A549 (cell line): ENCODE results near the gene NMBR. TPM values are rescaled to one million over a fixed set of nuclear protein-coding genes. Genes with fewer than 3 reads are reported as not detected.

Experiments
- ATAC-seq, 2 experiments: fragments of 200-7000 bp in 1 of 2; fragments of >200 bp in 1 of 2; cut with Nextera tagmentation in 1 of 2; cut with Tn5 transposase in 1 of 2; 3 replicates each; pipeline versions ENCODE4 v1.8.0 to v1.9.1; 2018 to 2020; ENCODE audit warnings: mild to moderate bottlenecking in 1 of 2, moderate library complexity in 1 of 2
- CTCF ChIA-PET: fragments of 300-600 bp; sonication (Branson Sonifier 250); formaldehyde crosslinking; extraction: SDS; loops from one replicate; lab custom pipeline; 2021; ENCODE audit warnings: antibody characterized with exemption, inconsistent platforms; lab: Yijun Ruan, JAX
- POLR2A ChIA-PET: fragments of 350-600 bp; formaldehyde crosslinking; extraction: SDS; loops from one replicate; lab custom pipeline; 2021; ENCODE audit warnings: antibody characterized with exemption, inconsistent platforms; lab: Yijun Ruan, JAX
- DNase-seq, 2 experiments: peaks; one replicate each; pipeline versions ENCODE4 v3.0.0 to v3.0.0-alpha.2; 2011 to 2016; ENCODE audit warnings: low read depth in 1 of 2, low spot score in 1 of 2
- FAIRE-seq: peaks from 2 replicates; lab custom pipeline; 2011; peaks lifted over from hg19 to GRCh38; lab: Jason Lieb, UNC
- H3K27ac ChIP-seq, 2 experiments: fragments of >200 bp; sonication (Bioruptor Twin); formaldehyde crosslinking; 3 replicates each; pipeline ENCODE4 v1.5.1; 2016 to 2017
- H3K4me1 ChIP-seq: fragments of >200 bp; sonication (Bioruptor Twin); formaldehyde crosslinking; 3 replicates; pipeline ENCODE4 v1.6.1; 2016
- H3K4me2 ChIP-seq: fragments of >200 bp; sonication (Bioruptor Twin); formaldehyde crosslinking; 3 replicates; pipeline ENCODE4 v1.6.1; 2016
- H3K4me3 ChIP-seq: fragments of >200 bp; sonication (Bioruptor Twin); formaldehyde crosslinking; 3 replicates; pipeline ENCODE4 v1.5.1; 2016
- H3K9me3 ChIP-seq: fragments of >200 bp; sonication (Bioruptor Twin); formaldehyde crosslinking; 3 replicates; pipeline ENCODE4 v1.6.1; 2016
- BHLHE40 ChIP-seq: IDR thresholded peaks from 2 replicates; pipeline ENCODE4 v1.6.1; 2012; ENCODE audit warnings: low read depth, low read length, inconsistent platforms
- CEBPB ChIP-seq, 2 experiments: fragments of >200 bp in 1 of 2; sonication (Bioruptor Twin) in 1 of 2; formaldehyde crosslinking in 1 of 2; IDR thresholded peaks; 2 replicates each; pipeline ENCODE4 v1.6.1; 2012 to 2016
- HOXB5 ChIP-seq: fragments of 250-450 bp; sonication (Bioruptor Pico); IDR thresholded peaks from 2 replicates; pipeline ENCODE4 v1.5.0; 2020; ENCODE audit warnings: mild to moderate bottlenecking, moderate library complexity
- KDM5A ChIP-seq: fragments of 200-600 bp; sonication (generic); IDR thresholded peaks from 2 replicates; pipeline ENCODE4 v1.6.1; 2016; ENCODE audit warnings: antibody characterized with exemption, mild to moderate bottlenecking
- MAFK ChIP-seq: fragments of 450-650 bp; IDR thresholded peaks from 2 replicates; pipeline ENCODE4 v1.6.1; 2014; ENCODE audit not compliant: partially characterized antibody
- MYC ChIP-seq: IDR thresholded peaks from 2 replicates; pipeline ENCODE4 v1.6.1; 2012; ENCODE audit warnings: mild to moderate bottlenecking, inconsistent platforms, low read length, improper control_type of control experiment, borderline replicate concordance
- NPAS2 ChIP-seq: fragments of 250-450 bp; sonication (Bioruptor Pico); IDR thresholded peaks from 2 replicates; pipeline ENCODE4 v1.8.0; 2022; ENCODE audit warnings: mild to moderate bottlenecking, moderate library complexity, borderline replicate concordance
- SMC3 ChIP-seq: fragments of >200 bp; sonication (Bioruptor Twin); formaldehyde crosslinking; IDR thresholded peaks from 3 replicates; pipeline ENCODE4 v1.6.1; 2018; ENCODE audit warnings: inconsistent platforms
- ZC3H11A ChIP-seq: fragments of 450-650 bp; IDR thresholded peaks from 2 replicates; pipeline ENCODE4 v1.6.1; 2014; ENCODE audit warnings: antibody characterized with exemption, mild to moderate bottlenecking
- WGBS: methylation state at CpG from one replicate; pipeline ENCODE4 v1.1.6; 2017; ENCODE audit errors: missing lambda C conversion rate; 5-methylcytosine and 5-hydroxymethylcytosine counted together
- polyA plus RNA-seq, 4 experiments: library from polyadenylated mRNA; depleted of rRNA in 3 of 4; stranded (reverse); fragments of >200 nt; fragmentation: RNase III in 1 of 4; extraction: RNeasy Plus Mini Kit Qiagen cat#74134 plus additional on column Dnase treatment in 1 of 4; gene quantifications; 2 replicates in 3 of 4; 3 replicates in 1 of 4; pipeline ENCODE4 v1.2.3, GENCODE V29; 2011 to 2017
- TF ChIP-seq, protein P1 (sequence below): IDR thresholded peaks from 2 replicates; pipeline ENCODE4 v1.6.1; 2012
- TF ChIP-seq, protein P2 (sequence below): IDR thresholded peaks from 2 replicates; pipeline ENCODE4 v1.6.1; 2012
- TF ChIP-seq, protein P3 (sequence below): fragments of 250-450 bp; sonication (Bioruptor Pico); IDR thresholded peaks from 2 replicates; pipeline ENCODE4 v1.5.0; 2021; ENCODE audit warnings: mild to moderate bottlenecking, moderate library complexity, borderline replicate concordance
- TF ChIP-seq, protein P4 (sequence below): fragments of 200-600 bp; sonication (generic); IDR thresholded peaks from 2 replicates; pipeline ENCODE4 v1.6.1; 2016; ENCODE audit warnings: antibody characterized with exemption, mild to moderate bottlenecking, moderate library complexity
- TF ChIP-seq, protein P5 (sequence below): fragments of 150-350 bp; IDR thresholded peaks from 2 replicates; pipeline ENCODE4 v1.6.1; 2014; ENCODE audit warnings: low read depth, mild to moderate bottlenecking, low read length

The NMBR gene
- polyA plus RNA-seq, 2 of the 4 experiments (the other 2 are of a cell fraction), result not detected

DNA sequence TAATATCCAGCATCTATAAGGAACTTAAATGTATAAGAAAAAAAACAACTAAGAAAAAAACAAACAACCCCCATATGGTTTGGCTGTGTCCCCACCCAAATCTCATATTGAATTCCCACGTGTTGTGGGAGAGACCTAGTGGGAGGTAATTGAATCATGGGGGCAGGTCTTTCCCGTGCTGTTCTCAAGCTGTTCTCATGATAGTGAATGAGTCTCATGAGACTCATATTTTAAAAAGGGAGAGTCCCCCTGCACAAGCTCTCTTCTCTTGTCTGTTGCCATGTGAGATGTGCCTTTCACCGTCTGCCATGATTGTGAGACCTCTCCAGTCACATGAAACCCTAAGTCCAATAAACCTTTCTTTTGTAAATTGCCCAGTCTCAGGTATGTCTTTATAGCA lies 119.8 kb downstream of the NMBR start:
- DNase-seq, result no peak
- ATAC-seq, result no peak
- H3K27ac ChIP-seq, result no peak overlapping the region
- no peak overlapping the region for H3K4me3 ChIP-seq
- no peak overlapping the region for H3K4me2 ChIP-seq
- no peaks in the 10 kb centered on the region for H3K4me1 ChIP-seq
- POLR2A ChIA-PET, result no interaction called here
- H3K9me3 ChIP-seq, result no peaks in the 10 kb centered on the region
- WGBS, result 34% methylated on average over 3 of the region's 3 CpGs
- no peak for FAIRE-seq
- CTCF ChIA-PET, result no interaction called here
- TF ChIP-seq, protein P1, sequence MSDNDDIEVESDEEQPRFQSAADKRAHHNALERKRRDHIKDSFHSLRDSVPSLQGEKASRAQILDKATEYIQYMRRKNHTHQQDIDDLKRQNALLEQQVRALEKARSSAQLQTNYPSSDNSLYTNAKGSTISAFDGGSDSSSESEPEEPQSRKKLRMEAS, result no peak
- TF ChIP-seq NPAS2 (CRISPR knock-in tag), result no peak

DNA sequence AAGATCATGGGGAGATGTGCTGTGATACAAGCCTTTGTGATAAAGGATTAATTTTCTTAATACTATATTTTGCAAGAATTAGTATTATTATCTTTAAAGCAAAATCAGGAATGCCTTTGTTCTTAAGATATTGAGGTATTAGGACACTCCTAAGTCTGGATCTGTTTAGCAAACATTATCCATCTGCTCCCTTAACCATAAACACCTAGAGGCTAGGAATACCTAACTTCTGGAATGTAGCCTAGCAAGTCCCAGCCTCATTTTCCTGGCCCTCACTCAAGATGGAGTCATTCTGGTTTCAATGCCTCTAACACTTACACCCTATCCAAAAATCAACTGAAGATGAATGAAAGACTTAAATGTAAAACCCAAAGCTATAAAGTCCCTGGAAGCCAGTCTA lies 120.5 kb downstream of the NMBR start:
- no peaks in the 10 kb centered on the region for H3K9me3 ChIP-seq
- TF ChIP-seq MAFK (no peak), KDM5A (no peak), ZC3H11A (no peak), MYC (no peak), HOXB5 (CRISPR knock-in tag) (no peak), SMC3 (no peak), NPAS2 (CRISPR knock-in tag) (no peak), BHLHE40 (no peak), CEBPB (IDR thresholded peaks at IDR 0.05) (no peak)
- TF ChIP-seq, protein P2, sequence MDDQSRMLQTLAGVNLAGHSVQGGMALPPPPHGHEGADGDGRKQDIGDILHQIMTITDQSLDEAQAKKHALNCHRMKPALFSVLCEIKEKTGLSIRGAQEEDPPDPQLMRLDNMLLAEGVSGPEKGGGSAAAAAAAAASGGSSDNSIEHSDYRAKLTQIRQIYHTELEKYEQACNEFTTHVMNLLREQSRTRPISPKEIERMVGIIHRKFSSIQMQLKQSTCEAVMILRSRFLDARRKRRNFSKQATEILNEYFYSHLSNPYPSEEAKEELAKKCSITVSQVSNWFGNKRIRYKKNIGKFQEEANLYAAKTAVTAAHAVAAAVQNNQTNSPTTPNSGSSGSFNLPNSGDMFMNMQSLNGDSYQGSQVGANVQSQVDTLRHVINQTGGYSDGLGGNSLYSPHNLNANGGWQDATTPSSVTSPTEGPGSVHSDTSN, result no peak
- TF ChIP-seq, protein P3, sequence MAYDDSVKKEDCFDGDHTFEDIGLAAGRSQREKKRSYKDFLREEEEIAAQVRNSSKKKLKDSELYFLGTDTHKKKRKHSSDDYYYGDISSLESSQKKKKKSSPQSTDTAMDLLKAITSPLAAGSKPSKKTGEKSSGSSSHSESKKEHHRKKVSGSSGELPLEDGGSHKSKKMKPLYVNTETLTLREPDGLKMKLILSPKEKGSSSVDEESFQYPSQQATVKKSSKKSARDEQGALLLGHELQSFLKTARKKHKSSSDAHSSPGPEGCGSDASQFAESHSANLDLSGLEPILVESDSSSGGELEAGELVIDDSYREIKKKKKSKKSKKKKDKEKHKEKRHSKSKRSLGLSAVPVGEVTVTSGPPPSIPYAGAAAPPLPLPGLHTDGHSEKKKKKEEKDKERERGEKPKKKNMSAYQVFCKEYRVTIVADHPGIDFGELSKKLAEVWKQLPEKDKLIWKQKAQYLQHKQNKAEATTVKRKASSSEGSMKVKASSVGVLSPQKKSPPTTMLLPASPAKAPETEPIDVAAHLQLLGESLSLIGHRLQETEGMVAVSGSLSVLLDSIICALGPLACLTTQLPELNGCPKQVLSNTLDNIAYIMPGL (CRISPR knock-in tag), result no peak
- TF ChIP-seq, protein P4, sequence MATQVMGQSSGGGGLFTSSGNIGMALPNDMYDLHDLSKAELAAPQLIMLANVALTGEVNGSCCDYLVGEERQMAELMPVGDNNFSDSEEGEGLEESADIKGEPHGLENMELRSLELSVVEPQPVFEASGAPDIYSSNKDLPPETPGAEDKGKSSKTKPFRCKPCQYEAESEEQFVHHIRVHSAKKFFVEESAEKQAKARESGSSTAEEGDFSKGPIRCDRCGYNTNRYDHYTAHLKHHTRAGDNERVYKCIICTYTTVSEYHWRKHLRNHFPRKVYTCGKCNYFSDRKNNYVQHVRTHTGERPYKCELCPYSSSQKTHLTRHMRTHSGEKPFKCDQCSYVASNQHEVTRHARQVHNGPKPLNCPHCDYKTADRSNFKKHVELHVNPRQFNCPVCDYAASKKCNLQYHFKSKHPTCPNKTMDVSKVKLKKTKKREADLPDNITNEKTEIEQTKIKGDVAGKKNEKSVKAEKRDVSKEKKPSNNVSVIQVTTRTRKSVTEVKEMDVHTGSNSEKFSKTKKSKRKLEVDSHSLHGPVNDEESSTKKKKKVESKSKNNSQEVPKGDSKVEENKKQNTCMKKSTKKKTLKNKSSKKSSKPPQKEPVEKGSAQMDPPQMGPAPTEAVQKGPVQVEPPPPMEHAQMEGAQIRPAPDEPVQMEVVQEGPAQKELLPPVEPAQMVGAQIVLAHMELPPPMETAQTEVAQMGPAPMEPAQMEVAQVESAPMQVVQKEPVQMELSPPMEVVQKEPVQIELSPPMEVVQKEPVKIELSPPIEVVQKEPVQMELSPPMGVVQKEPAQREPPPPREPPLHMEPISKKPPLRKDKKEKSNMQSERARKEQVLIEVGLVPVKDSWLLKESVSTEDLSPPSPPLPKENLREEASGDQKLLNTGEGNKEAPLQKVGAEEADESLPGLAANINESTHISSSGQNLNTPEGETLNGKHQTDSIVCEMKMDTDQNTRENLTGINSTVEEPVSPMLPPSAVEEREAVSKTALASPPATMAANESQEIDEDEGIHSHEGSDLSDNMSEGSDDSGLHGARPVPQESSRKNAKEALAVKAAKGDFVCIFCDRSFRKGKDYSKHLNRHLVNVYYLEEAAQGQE, result no peak
- TF ChIP-seq, protein P5, sequence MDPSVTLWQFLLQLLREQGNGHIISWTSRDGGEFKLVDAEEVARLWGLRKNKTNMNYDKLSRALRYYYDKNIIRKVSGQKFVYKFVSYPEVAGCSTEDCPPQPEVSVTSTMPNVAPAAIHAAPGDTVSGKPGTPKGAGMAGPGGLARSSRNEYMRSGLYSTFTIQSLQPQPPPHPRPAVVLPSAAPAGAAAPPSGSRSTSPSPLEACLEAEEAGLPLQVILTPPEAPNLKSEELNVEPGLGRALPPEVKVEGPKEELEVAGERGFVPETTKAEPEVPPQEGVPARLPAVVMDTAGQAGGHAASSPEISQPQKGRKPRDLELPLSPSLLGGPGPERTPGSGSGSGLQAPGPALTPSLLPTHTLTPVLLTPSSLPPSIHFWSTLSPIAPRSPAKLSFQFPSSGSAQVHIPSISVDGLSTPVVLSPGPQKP, result no peak
- TF ChIP-seq, all 56 proteins: peak for 0

More for the DNA sequence above, 120.5 kb downstream of the NMBR start:
- no peak for DNase-seq
- Histone ChIP-seq H3K27ac (no peak overlapping the region), H3K4me3 (no peak overlapping the region), H3K4me1 (no peaks in the 10 kb centered on the region), H3K4me2 (no peak overlapping the region)
- POLR2A ChIA-PET, result no interaction called here
- no peak for ATAC-seq
- CTCF ChIA-PET, result no interaction called here
- no peak for FAIRE-seq

Other genes starting within 250 kb of the NMBR start
- gene GJE1, start 14.2 kb downstream of the NMBR start, polyA plus RNA-seq (2011; rRNA removed), result not detected in 2 replicates
- not detected in 3 replicates for gene GJE1, start 14.2 kb downstream of the NMBR start, polyA plus RNA-seq (2017; fragmentation: RNase III; extraction: RNeasy Plus Mini Kit Qiagen cat#74134 plus additional on column Dnase treatment)
- 85.3 and 88.0 TPM in 2 replicates for gene VTA1, start 141 bp upstream of the NMBR start, polyA plus RNA-seq (2011; rRNA removed)
- gene VTA1, start 141 bp upstream of the NMBR start, polyA plus RNA-seq (2017; fragmentation: RNase III; extraction: RNeasy Plus Mini Kit Qiagen cat#74134 plus additional on column Dnase treatment), result 44.3 to 49.0 TPM (median 45.7 TPM) in 3 replicates
- 176 and 181 TPM in 2 replicates for gene ADGRG6, start 154.9 kb upstream of the NMBR start, polyA plus RNA-seq (2011; rRNA removed)
- 53.9 to 61.1 TPM (median 55.4 TPM) in 3 replicates for gene ADGRG6, start 154.9 kb upstream of the NMBR start, polyA plus RNA-seq (2017; fragmentation: RNase III; extraction: RNeasy Plus Mini Kit Qiagen cat#74134 plus additional on column Dnase treatment)